Nephron (organoid): ENCODE results near the gene SPRR2G.

ENCODE experiments used
- H3K27ac Mint-ChIP-seq, 3 experiments: 2 replicates each; pipeline ENCODE4 v1.8.0; 2020; ENCODE audit warnings: mixed read lengths in 3 of 3, mild to moderate bottlenecking in 2 of 3, moderate library complexity in 1 of 3
- H3K27me3 Mint-ChIP-seq: 2 replicates; pipeline ENCODE4 v1.8.0; 2021; ENCODE audit warnings: low read depth, mild to moderate bottlenecking, moderate library complexity, mixed read lengths
- H3K36me3 Mint-ChIP-seq: 2 replicates; pipeline ENCODE4 v1.8.0; 2020; ENCODE audit warnings: low read depth, mixed read lengths
- H3K4me1 Mint-ChIP-seq: 2 replicates; pipeline ENCODE4 v1.8.0; 2020; ENCODE audit warnings: mixed read lengths
- H3K4me3 Mint-ChIP-seq, 3 experiments: 2 replicates each; pipeline ENCODE4 v1.8.0; 2020; ENCODE audit warnings: mild to moderate bottlenecking in 3 of 3, mixed read lengths in 3 of 3, moderate library complexity in 2 of 3
- H3K9me3 Mint-ChIP-seq: 2 replicates; pipeline ENCODE4 v1.8.0; 2020; ENCODE audit warnings: mixed read lengths
- CTCF ChIP-seq, 3 experiments: fragments of 200-600 bp; sonication (generic); IDR thresholded peaks; one replicate each; pipeline ENCODE4 v1.5.0; 2021; ENCODE audit warnings: antibody characterized with exemption in 3 of 3; ENCODE audit not compliant: unreplicated experiment in 3 of 3

Gene SPRR2G

GRCh38 chr1:153180556-153180955 lies 29.9 kb upstream of the SPRR2G start:
- Mint-ChIP-seq H3K27ac (no peak overlapping the region), H3K4me1 (no peaks in the 10 kb centered on the region), H3K27me3 (no peaks in the 10 kb centered on the region), H3K9me3 (peaks cover 2% of the 10 kb centered on the region), H3K4me3 (no peak overlapping the region), H3K36me3 (no peaks in the 10 kb centered on the region)
- no peak for TF ChIP-seq CTCF (IDR thresholded peaks at IDR 0.05; ENCODE audit: unreplicated experiment in 3 of 3)

- no peaks in the 10 kb centered on the region for H3K27me3 Mint-ChIP-seq
- H3K27ac Mint-ChIP-seq, result no peak overlapping the region
- H3K4me1 Mint-ChIP-seq, result no peaks in the 10 kb centered on the region
- TF ChIP-seq CTCF (IDR thresholded peaks at IDR 0.05; ENCODE audit: unreplicated experiment in 3 of 3), result no peak
- H3K36me3 Mint-ChIP-seq, result no peaks in the 10 kb centered on the region
- no peaks in the 10 kb centered on the region for H3K9me3 Mint-ChIP-seq
- H3K4me3 Mint-ChIP-seq, result no peak overlapping the region
These were observed 28.2 kb upstream of the SPRR2G start for GRCh38 chr1:153178922-153179321.

GRCh38 chr1:153174624-153175023 lies 23.9 kb upstream of the SPRR2G start:
- no peak for TF ChIP-seq CTCF (IDR thresholded peaks at IDR 0.05; ENCODE audit: unreplicated experiment in 3 of 3)
- Mint-ChIP-seq H3K27me3 (peaks cover 4% of the 10 kb centered on the region), H3K9me3 (no peaks in the 10 kb centered on the region), H3K4me1 (no peaks in the 10 kb centered on the region), H3K27ac (no peak overlapping the region), H3K4me3 (no peak overlapping the region), H3K36me3 (no peaks in the 10 kb centered on the region)

- peaks cover 4% of the 10 kb centered on the region for H3K27me3 Mint-ChIP-seq
- H3K4me1 Mint-ChIP-seq, result no peaks in the 10 kb centered on the region
- H3K4me3 Mint-ChIP-seq, result no peak overlapping the region
- no peak for TF ChIP-seq CTCF (IDR thresholded peaks at IDR 0.05; ENCODE audit: unreplicated experiment in 3 of 3)
- H3K36me3 Mint-ChIP-seq, result no peaks in the 10 kb centered on the region
- no peak overlapping the region for H3K27ac Mint-ChIP-seq
- no peaks in the 10 kb centered on the region for H3K9me3 Mint-ChIP-seq
These were observed 18.0 kb upstream of the SPRR2G start for GRCh38 chr1:153168686-153169085.

GRCh38 chr1:153155541-153155940 lies 4.9 kb upstream of the SPRR2G start:
- no peak for TF ChIP-seq CTCF (IDR thresholded peaks at IDR 0.05; ENCODE audit: unreplicated experiment in 3 of 3)
- no peaks in the 10 kb centered on the region for H3K36me3 Mint-ChIP-seq
- no peak overlapping the region for H3K4me3 Mint-ChIP-seq
- H3K4me1 Mint-ChIP-seq, result no peaks in the 10 kb centered on the region
- no peaks in the 10 kb centered on the region for H3K27me3 Mint-ChIP-seq
- H3K27ac Mint-ChIP-seq, result no peak overlapping the region
- peaks cover 6% of the 10 kb centered on the region for H3K9me3 Mint-ChIP-seq

- Mint-ChIP-seq H3K36me3 (no peaks in the 10 kb centered on the region), H3K4me3 (no peak overlapping the region), H3K9me3 (peaks cover 2% of the 10 kb centered on the region), H3K27ac (no peak overlapping the region), H3K27me3 (no peaks in the 10 kb centered on the region), H3K4me1 (no peaks in the 10 kb centered on the region)
- TF ChIP-seq CTCF (IDR thresholded peaks at IDR 0.05; ENCODE audit: unreplicated experiment in 3 of 3), result no peak
These were observed 1.8 kb upstream of the SPRR2G start for GRCh38 chr1:153152481-153152880.
